Cardiac muscle cell (in vitro differentiated cells and primary cell): ENCODE data around the gene FHIP2A. TPM values are rescaled to one million over a fixed set of nuclear protein-coding genes. Genes with fewer than 3 reads are reported as not detected.

ENCODE experiments used
- DNase-seq, 2 donors: peaks; one replicate each; pipeline versions ENCODE4 v3.0.0 to v3.0.0-alpha.2; 2010 to 2017; ENCODE audit warnings: low read depth in 1 of 2, low spot score in 1 of 2
- H3K27ac ChIP-seq: fragments of 200-600 bp; sonication (generic); 2 replicates; pipeline ENCODE4 v1.5.1; 2016
- H3K27me3 ChIP-seq: fragments of 200-600 bp; sonication (generic); 2 replicates; pipeline ENCODE4 v1.6.0; 2016; ENCODE audit warnings: control low read depth
- H3K36me3 ChIP-seq: fragments of 200-600 bp; sonication (generic); 2 replicates; pipeline ENCODE4 v1.5.1; 2016; ENCODE audit warnings: control low read depth
- H3K4me1 ChIP-seq: fragments of 200-600 bp; sonication (generic); 2 replicates; pipeline ENCODE4 v1.8.1; 2017; ENCODE audit warnings: low read depth, mild to moderate bottlenecking, mixed run types
- H3K4me3 ChIP-seq: fragments of 200-600 bp; sonication (generic); 2 replicates; pipeline ENCODE4 v1.5.1; 2016; ENCODE audit warnings: mild to moderate bottlenecking
- H3K9me3 ChIP-seq: fragments of 200-600 bp; sonication (generic); 2 replicates; pipeline ENCODE4 v1.5.1; 2017; ENCODE audit warnings: low read depth, mild to moderate bottlenecking, control low read depth
- CTCF ChIP-seq: IDR thresholded peaks from 2 replicates; pipeline ENCODE4 v1.5.1; 2012; ENCODE audit warnings: low read depth, mild to moderate bottlenecking, low read length
- polyA plus RNA-seq: library from polyadenylated mRNA; unstranded; fragments of >200 nt; fragmentation: Nextera tagmentation; extraction: Ambion mirVana; gene quantifications from 2 replicates; pipeline ENCODE4 v1.2.1, GENCODE V29; 2016
- total RNA-seq: library from RNA; depleted of rRNA; stranded (reverse); fragments of >200 nt; gene quantifications from 2 replicates; pipeline ENCODE4 v1.2.3, GENCODE V29; 2016

The FHIP2A gene
- total and polyA plus RNA-seq, 2 experiments from 2014 or later, result 14.8 to 49.4 TPM

GRCh38 chr10:114791768-114792167 lies 29.8 kb upstream of the FHIP2A start:
- Histone ChIP-seq H3K4me1 (peaks cover 10% of the 10 kb centered on the region), H3K27ac (no peak overlapping the region), H3K9me3 (no peaks in the 10 kb centered on the region), H3K36me3 (no peaks in the 10 kb centered on the region), H3K4me3 (no peak overlapping the region), H3K27me3 (no peaks in the 10 kb centered on the region)
- DNase-seq, result no peak
- no peak for TF ChIP-seq CTCF

- Histone ChIP-seq H3K27ac (no peak overlapping the region), H3K36me3 (no peaks in the 10 kb centered on the region), H3K4me1 (peaks cover 6% of the 10 kb centered on the region), H3K9me3 (no peaks in the 10 kb centered on the region), H3K27me3 (no peaks in the 10 kb centered on the region), H3K4me3 (no peak overlapping the region)
- TF ChIP-seq CTCF, result no peak
- no peak for DNase-seq
Observed at GRCh38 chr10:114795039-114795438, 26.5 kb upstream of the FHIP2A start.

DNA sequence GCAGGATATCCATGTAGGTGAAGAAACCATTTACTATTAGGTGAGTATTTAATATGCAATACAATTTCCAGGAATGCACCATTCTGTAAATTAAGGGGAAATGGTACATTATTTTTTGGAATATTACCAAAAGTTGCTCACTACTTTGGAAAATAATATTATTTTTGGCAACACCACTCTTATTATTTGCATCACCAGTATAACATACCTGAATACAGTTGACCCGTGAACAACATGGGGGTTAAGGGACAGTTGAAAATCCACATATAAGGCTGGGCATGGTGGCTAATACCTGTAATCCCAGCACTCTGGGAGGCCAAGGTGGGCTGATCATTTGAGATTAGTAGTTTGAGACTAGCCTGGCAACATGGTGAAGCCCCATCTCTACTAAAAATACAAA lies 21.2 kb upstream of the FHIP2A start:
- H3K36me3 ChIP-seq, result no peaks in the 10 kb centered on the region
- no peaks in the 10 kb centered on the region for H3K27me3 ChIP-seq
- no peaks in the 10 kb centered on the region for H3K9me3 ChIP-seq
- H3K4me1 ChIP-seq, result peaks cover under 1% of the 10 kb centered on the region
- no peak for TF ChIP-seq CTCF
- no peak overlapping the region for H3K27ac ChIP-seq
- H3K4me3 ChIP-seq, result no peak overlapping the region
- no peak for DNase-seq

DNA sequence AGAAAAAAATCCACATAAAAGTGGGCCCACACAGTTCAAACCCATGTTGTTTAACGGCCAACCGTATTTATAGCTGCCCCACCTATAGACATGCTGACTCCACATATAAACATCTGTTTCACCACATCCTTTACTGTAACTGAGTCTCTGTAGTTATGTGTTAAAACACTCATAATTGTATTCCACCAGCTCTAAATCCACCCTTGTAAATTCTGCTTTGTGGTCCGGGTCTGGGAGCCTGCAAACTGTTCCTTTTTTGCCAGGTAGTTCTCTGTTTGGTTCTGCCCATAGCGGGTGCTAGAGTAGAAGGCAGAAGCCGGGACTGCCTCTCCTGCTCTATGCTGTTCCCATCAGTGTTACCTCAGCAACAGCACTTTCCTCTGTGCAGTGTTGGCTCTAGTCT lies 20.2 kb upstream of the FHIP2A start:
- Histone ChIP-seq H3K4me3 (no peak overlapping the region), H3K27ac (no peak overlapping the region), H3K4me1 (no peaks in the 10 kb centered on the region), H3K9me3 (no peaks in the 10 kb centered on the region), H3K36me3 (no peaks in the 10 kb centered on the region), H3K27me3 (no peaks in the 10 kb centered on the region)
- no peak for DNase-seq
- no peak for TF ChIP-seq CTCF

DNA sequence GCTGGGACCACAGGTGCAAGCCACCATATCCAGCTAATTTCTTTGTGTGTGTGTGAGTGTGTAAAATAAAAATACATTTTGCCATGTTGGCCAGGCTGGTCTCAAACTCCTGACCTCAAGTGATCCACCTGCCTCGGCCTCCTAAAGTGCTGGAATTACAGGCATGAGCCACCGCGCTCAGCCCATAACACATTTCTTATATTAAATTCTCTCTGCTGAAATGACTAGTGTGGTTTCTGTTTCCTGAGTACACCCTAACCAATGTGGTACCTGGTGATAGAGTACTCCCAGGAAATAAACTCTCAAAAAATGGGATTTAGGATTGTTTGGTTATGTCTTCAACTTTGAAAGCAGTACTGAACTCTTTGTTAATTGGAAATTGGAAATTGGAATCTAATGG lies 19.4 kb upstream of the FHIP2A start:
- no peak overlapping the region for H3K27ac ChIP-seq
- H3K27me3 ChIP-seq, result no peaks in the 10 kb centered on the region
- no peaks in the 10 kb centered on the region for H3K36me3 ChIP-seq
- H3K9me3 ChIP-seq, result no peaks in the 10 kb centered on the region
- H3K4me3 ChIP-seq, result no peak overlapping the region
- DNase-seq, result no peak
- no peaks in the 10 kb centered on the region for H3K4me1 ChIP-seq
- no peak for TF ChIP-seq CTCF
